HepG2 (cell line): ENCODE data around the gene HYOU1. TPM values are rescaled to one million over a fixed set of nuclear protein-coding genes. Genes with fewer than 3 reads are reported as not detected.

Experiments used
- ARNTL ChIP-seq: sonication (generic); formaldehyde crosslinking; IDR thresholded peaks from 2 replicates; pipeline ENCODE4 v1.4.0; 2020; ENCODE audit warnings: mild to moderate bottlenecking, missing genetic modification reagents
- ATF7 ChIP-seq, 2 experiments: fragments of 450-650 bp in 1 of 2; sonication (generic) in 1 of 2; formaldehyde crosslinking in 1 of 2; IDR thresholded peaks; 2 replicates each; pipeline versions ENCODE4 v1.4.0 to v1.6.1; 2016 to 2020; ENCODE audit warnings: antibody characterized with exemption in 1 of 2, mild to moderate bottlenecking in 1 of 2, missing genetic modification reagents in 1 of 2
- MAFF ChIP-seq: IDR thresholded peaks from 2 replicates; pipeline ENCODE4 v1.6.1; 2011; ENCODE audit warnings: low read depth, low read length, improper control_type of control experiment
- MTA3 ChIP-seq: sonication (generic); formaldehyde crosslinking; IDR thresholded peaks from 2 replicates; pipeline ENCODE4 v1.4.0; 2020; ENCODE audit warnings: missing genetic modification reagents
- NCOR1 ChIP-seq: fragments of 200-600 bp; sonication (generic); IDR thresholded peaks from 2 replicates; pipeline ENCODE4 v1.7.0; 2017; ENCODE audit warnings: antibody characterized with exemption, low read length, borderline replicate concordance
- ONECUT2 ChIP-seq: sonication (generic); formaldehyde crosslinking; IDR thresholded peaks from 2 replicates; pipeline ENCODE4 v1.4.0; 2020; ENCODE audit warnings: missing genetic modification reagents
- SPEN ChIP-seq: sonication (generic); formaldehyde crosslinking; IDR thresholded peaks from 2 replicates; pipeline ENCODE4 v1.5.1; 2020; ENCODE audit warnings: low read depth, mild to moderate bottlenecking, missing genetic modification reagents
- SRY ChIP-seq: sonication (generic); formaldehyde crosslinking; IDR thresholded peaks from 2 replicates; pipeline ENCODE4 v1.8.0; 2022; ENCODE audit warnings: mild to moderate bottlenecking, missing genetic modification reagents
- TFDP2 ChIP-seq: sonication (generic); formaldehyde crosslinking; IDR thresholded peaks from 2 replicates; pipeline ENCODE4 v1.4.0; 2020; ENCODE audit warnings: missing genetic modification reagents
- U2AF2 ChIP-seq: fragments of 200-400 bp; formaldehyde crosslinking; IDR thresholded peaks from 2 replicates; pipeline ENCODE4 v1.6.1; 2017; ENCODE audit warnings: low read depth, mild to moderate bottlenecking, low read length
- ZBTB4 ChIP-seq: sonication (generic); formaldehyde crosslinking; IDR thresholded peaks from 2 replicates; pipeline ENCODE4 v1.4.0; 2020; ENCODE audit warnings: missing genetic modification reagents, mild to moderate bottlenecking, borderline replicate concordance
- ZC3H13 ChIP-seq: sonication (generic); formaldehyde crosslinking; IDR thresholded peaks from 2 replicates; pipeline ENCODE4 v1.8.1; 2023; ENCODE audit warnings: mild to moderate bottlenecking, missing genetic modification reagents, moderate library complexity
- ZC3H4 ChIP-seq: sonication (generic); formaldehyde crosslinking; IDR thresholded peaks from 2 replicates; pipeline ENCODE4 v1.4.0; 2020; ENCODE audit warnings: missing genetic modification reagents, borderline replicate concordance
- ZNF276 ChIP-seq: sonication (generic); formaldehyde crosslinking; IDR thresholded peaks from 2 replicates; pipeline ENCODE4 v1.4.0; 2020; ENCODE audit warnings: mild to moderate bottlenecking, low read depth, missing genetic modification reagents
- ZNF367 ChIP-seq: sonication (generic); formaldehyde crosslinking; IDR thresholded peaks from 2 replicates; pipeline ENCODE4 v1.4.0; 2020; ENCODE audit warnings: missing genetic modification reagents, borderline replicate concordance
- ZNF451 ChIP-seq: sonication (generic); formaldehyde crosslinking; IDR thresholded peaks from 2 replicates; pipeline ENCODE4 v1.5.0; 2020; ENCODE audit warnings: mild to moderate bottlenecking, missing genetic modification reagents
- ZNF530 ChIP-seq: sonication (generic); formaldehyde crosslinking; IDR thresholded peaks from 2 replicates; pipeline ENCODE4 v1.5.0; 2020; ENCODE audit warnings: low read depth, mild to moderate bottlenecking, missing genetic modification reagents
- ZNF704 ChIP-seq: sonication (generic); formaldehyde crosslinking; IDR thresholded peaks from 2 replicates; pipeline ENCODE4 v1.8.1; 2023; ENCODE audit warnings: mild to moderate bottlenecking, inconsistent platforms, moderate library complexity, missing genetic modification reagents, borderline replicate concordance
- ZNF710 ChIP-seq: sonication (generic); formaldehyde crosslinking; IDR thresholded peaks from 2 replicates; pipeline ENCODE4 v1.5.0; 2020; ENCODE audit warnings: mild to moderate bottlenecking, missing genetic modification reagents, borderline replicate concordance
- ZSCAN30 ChIP-seq: sonication (generic); formaldehyde crosslinking; IDR thresholded peaks from 2 replicates; pipeline ENCODE4 v1.5.0; 2020; ENCODE audit warnings: mild to moderate bottlenecking, missing genetic modification reagents
- polyA plus RNA-seq, 8 experiments: library from polyadenylated mRNA; depleted of rRNA in 3 of 8; stranded (reverse) in 7 of 8; unstranded in 1 of 8; fragments of >200 nt; fragmentation: Illumina TruSeq in 4 of 8; extraction: Trizol in 4 of 8; gene quantifications; 2 replicates each; pipeline versions ENCODE4 v1.2.1 to v1.2.3, GENCODE V29; 2011 to 2016; ENCODE audit warnings: low read depth in 4 of 8, missing spikeins in 1 of 8, mixed read lengths in 1 of 8; ENCODE audit not compliant: insufficient read depth in 1 of 8
- total RNA-seq, 5 experiments: library from RNA; depleted of rRNA; stranded (reverse); fragments of >200 nt; fragmentation: Illumina TruSeq; extraction: Trizol; gene quantifications; 2 replicates each; pipeline ENCODE4 v1.2.3, GENCODE V29; 2016; ENCODE audit warnings: low read depth in 1 of 5

HYOU1 gene
- total and polyA plus RNA-seq, 2 of the 13 experiments (the other 11 are each of a cell fraction or from before 2014, with no cell fraction given): 127 to 155 TPM

GRCh38 chr11:119024430-119025098 lies 32.4 kb downstream of the HYOU1 start (continued):
- TF ChIP-seq SPEN (CRISPR knock-in tag) (no peak), ZBTB4 (0 out of 2 replicates have a peak, but pooled peaks have one; percentile 41), ZNF451 (CRISPR knock-in tag) (no peak), ZSCAN30 (CRISPR knock-in tag) (no peak), ZC3H13 (CRISPR knock-in tag) (0 out of 2 replicates have a peak, but pooled peaks have one; percentile 58), ZNF704 (CRISPR knock-in tag) (no peak), SRY (CRISPR knock-in tag) (no peak), ONECUT2 (CRISPR knock-in tag) (no peak), TFDP2 (CRISPR knock-in tag) (no peak), NCOR1 (peak; percentile 55; the same call in 1 of the 2 replicates), ZNF710 (CRISPR knock-in tag) (no peak), ATF7 (IDR thresholded peaks at IDR 0.05) (no peak), ATF7 (CRISPR knock-in tag; IDR thresholded peaks at IDR 0.05) (no peak), ZC3H4 (CRISPR knock-in tag) (no peak), U2AF2 (no peak), ARNTL (no peak), ZNF367 (no peak), ZNF530 (CRISPR knock-in tag) (no peak), MTA3 (CRISPR knock-in tag) (no peak), ZNF276 (CRISPR knock-in tag) (no peak), MAFF (no peak)
